Prostate gland (tissue), 2 donors: ENCODE measurements around the gene DDX39B.

Experiments used
- CTCF ChIP-seq, 4 experiments: fragments of 200-600 bp in 2 of 4; fragments of 450-650 bp in 2 of 4; sonication (generic) in 2 of 4; IDR thresholded peaks; 1 replicate in 3 of 4; 2 replicates in 1 of 4; pipeline ENCODE4 v1.5.1; 2016 to 2019; ENCODE audit warnings: antibody characterized with exemption in 4 of 4, mild to moderate bottlenecking in 2 of 4, moderate library complexity in 2 of 4
- POLR2AphosphoS5 ChIP-seq: sonication (generic); formaldehyde crosslinking; IDR thresholded peaks from one replicate; pipeline ENCODE4 v1.6.1; 2017; ENCODE audit warnings: antibody characterized with exemption

- TF ChIP-seq POLR2AphosphoS5 = no peak
- no peak for TF ChIP-seq CTCF (IDR thresholded peaks at IDR 0.05)
Measured at GRCh38 chr6:31574106-31575061, 32.6 kb upstream of the DDX39B start.
